HCT116 (cell line): Measurements from ENCODE around the gene PNPLA6.
A peak's percentile ranks its signal among the peaks of the same experiment; 100 is the strongest.

Experiments
- CTCF ChIP-seq, 3 experiments: fragments of 200-600 bp in 1 of 3; sonication (generic) in 1 of 3; IDR thresholded peaks in 2 of 3; conservative IDR thresholded peaks in 1 of 3; 2 replicates each; pipeline ENCODE4 v1.5.1; 2012 to 2017; ENCODE audit warnings: low read depth in 2 of 3, low read length in 2 of 3, antibody characterized with exemption in 1 of 3, borderline replicate concordance in 1 of 3, control low read depth in 1 of 3, mild to moderate bottlenecking in 1 of 3, mixed read lengths in 1 of 3, mixed run types in 1 of 3, moderate library complexity in 1 of 3; ENCODE audit not compliant: insufficient read depth in 1 of 3
- EZH2 ChIP-seq: fragments of 200-600 bp; sonication (generic); IDR thresholded peaks from 2 replicates; pipeline ENCODE4 v1.6.1; 2017; ENCODE audit warnings: antibody characterized with exemption, mixed run types
- POLR2A ChIP-seq: IDR thresholded peaks from 2 replicates; pipeline ENCODE4 v1.7.0; 2011; ENCODE audit warnings: borderline replicate concordance; ENCODE audit not compliant: insufficient read depth, insufficient read length; ENCODE audit errors: extremely low read depth
- REST ChIP-seq: IDR thresholded peaks from 2 replicates; pipeline ENCODE4 v1.6.1; 2012; ENCODE audit warnings: low read depth

- TF ChIP-seq POLR2A: peak; percentile 21
- TF ChIP-seq REST: no peak
- TF ChIP-seq CTCF (IDR thresholded peaks at IDR 0.05 in 2 of 3, conservative IDR thresholded peaks at IDR 0.05 in 1 of 3; ENCODE audit: borderline replicate concordance in 1 of 3, insufficient read depth in 1 of 3, low read depth in 2 of 3, low read length in 2 of 3): no peak
- no peak for TF ChIP-seq EZH2
Measured at GRCh38 chr19:7533925-7534480, 1.5 kb upstream of the PNPLA6 start.
